OCI-LY1 (cell line): ENCODE data around the gene NASP.

ENCODE experiments used
- H2AFZ ChIP-seq: fragments of 200-600 bp; sonication (generic), shearing (Covaris generic); 2 replicates; pipeline ENCODE4 v1.6.0; 2014; ENCODE audit warnings: antibody characterized with exemption, mild to moderate bottlenecking, low read length
- H3F3A ChIP-seq: fragments of 200-600 bp; sonication (generic), shearing (Covaris generic); 2 replicates; pipeline ENCODE4 v1.6.0; 2014; ENCODE audit warnings: mild to moderate bottlenecking, antibody characterized with exemption, low read length, moderate library complexity; ENCODE audit not compliant: insufficient read depth
- H3K27ac ChIP-seq: fragments of 200-600 bp; sonication (generic); 2 replicates; pipeline ENCODE4 v1.5.1; 2014; ENCODE audit warnings: low read length, mixed run types, mild to moderate bottlenecking, low read depth; ENCODE audit not compliant: poor library complexity, severe bottlenecking
- H3K27me3 ChIP-seq: fragments of 200-600 bp; sonication (generic); 2 replicates; pipeline ENCODE4 v1.6.0; 2014; ENCODE audit warnings: antibody characterized with exemption, mild to moderate bottlenecking, low read length, moderate library complexity; ENCODE audit not compliant: insufficient read depth
- H3K36me3 ChIP-seq: fragments of 200-600 bp; sonication (generic); 2 replicates; pipeline ENCODE4 v1.6.1; 2014; ENCODE audit warnings: mild to moderate bottlenecking, antibody characterized with exemption, low read length, moderate library complexity, mixed read lengths; ENCODE audit not compliant: insufficient read depth
- H3K4me1 ChIP-seq: fragments of 200-600 bp; sonication (generic); 2 replicates; pipeline ENCODE4 v1.5.1; 2014; ENCODE audit warnings: mild to moderate bottlenecking, low read length, moderate library complexity; ENCODE audit not compliant: insufficient read depth, severe bottlenecking
- H3K4me2 ChIP-seq: fragments of 200-600 bp; sonication (generic), shearing (Covaris generic); 2 replicates; pipeline ENCODE4 v1.6.1; 2014; ENCODE audit warnings: low read length
- H3K4me3 ChIP-seq: fragments of 200-600 bp; sonication (generic); 2 replicates; pipeline ENCODE4 v1.5.1; 2014; ENCODE audit warnings: low read length, low read depth, mild to moderate bottlenecking, mixed read lengths; ENCODE audit not compliant: poor library complexity, severe bottlenecking
- H3K79me2 ChIP-seq: fragments of 200-600 bp; shearing (Covaris generic); 2 replicates; pipeline ENCODE4 v1.6.1; 2016; ENCODE audit warnings: mixed run types, low read length, mixed read lengths; ENCODE audit not compliant: insufficient read depth
- H3K9ac ChIP-seq: fragments of 200-600 bp; sonication (generic), shearing (Covaris generic); 2 replicates; pipeline ENCODE4 v1.6.1; 2014; ENCODE audit warnings: mild to moderate bottlenecking, low read length, mixed read lengths
- H3K9me2 ChIP-seq: fragments of 200-600 bp; sonication (generic), shearing (Covaris generic); 2 replicates; pipeline ENCODE4 v1.6.1; 2014; ENCODE audit warnings: low read depth, mild to moderate bottlenecking, low read length, mixed read lengths
- H3K9me3 ChIP-seq: fragments of 200-600 bp; shearing (Covaris generic); 2 replicates; pipeline ENCODE4 v1.6.1; 2014; ENCODE audit warnings: low read length, mixed read lengths
- H4K20me1 ChIP-seq: fragments of 200-600 bp; sonication (generic), shearing (Covaris generic); 2 replicates; pipeline ENCODE4 v1.6.0; 2016; ENCODE audit warnings: mild to moderate bottlenecking, low read length; ENCODE audit not compliant: insufficient read depth
- CTCF ChIP-seq: fragments of 200-600 bp; sonication (generic), shearing (Covaris generic); IDR thresholded peaks from 2 replicates; pipeline ENCODE4 v1.5.1; 2017; ENCODE audit warnings: mild to moderate bottlenecking, antibody characterized with exemption, low read length, moderate library complexity, mixed read lengths
- EZH2 ChIP-seq: fragments of 200-600 bp; sonication (generic), shearing (Covaris generic); IDR thresholded peaks from 2 replicates; pipeline ENCODE4 v1.8.0; 2017; ENCODE audit warnings: borderline replicate concordance, mixed run types, mild to moderate bottlenecking, antibody characterized with exemption, low read length, moderate library complexity, mixed read lengths

NASP gene

GRCh38 chr1:45610589-45611226, 26.9 kb downstream of the NASP start:
- no peaks in the 10 kb centered on the region for H3K4me1 ChIP-seq
- no peaks in the 10 kb centered on the region for H3F3A ChIP-seq
- no peaks in the 10 kb centered on the region for H3K9me2 ChIP-seq
- H3K79me2 ChIP-seq = no peaks in the 10 kb centered on the region
- no peaks in the 10 kb centered on the region for H4K20me1 ChIP-seq
- no peak overlapping the region for H3K4me3 ChIP-seq
- no peaks in the 10 kb centered on the region for H3K27me3 ChIP-seq
- TF ChIP-seq CTCF (no peak), EZH2 (no peak)
- H3K4me2 ChIP-seq = no peak overlapping the region
- H3K9ac ChIP-seq = no peak overlapping the region
- no peak overlapping the region for H2AFZ ChIP-seq
- no peaks in the 10 kb centered on the region for H3K9me3 ChIP-seq
- H3K36me3 ChIP-seq = peaks cover 92% of the 10 kb centered on the region
- no peak overlapping the region for H3K27ac ChIP-seq

GRCh38 chr1:45612941-45613579, 29.2 kb downstream of the NASP start:
- no peaks in the 10 kb centered on the region for H4K20me1 ChIP-seq
- no peaks in the 10 kb centered on the region for H3K27me3 ChIP-seq
- H3K9me3 ChIP-seq = no peaks in the 10 kb centered on the region
- H3K4me3 ChIP-seq = no peak overlapping the region
- TF ChIP-seq EZH2 = no peak
- no peak for TF ChIP-seq CTCF
- H3F3A ChIP-seq = no peaks in the 10 kb centered on the region
- no peak overlapping the region for H3K9ac ChIP-seq
- no peak overlapping the region for H2AFZ ChIP-seq
- no peaks in the 10 kb centered on the region for H3K4me1 ChIP-seq
- H3K79me2 ChIP-seq = no peaks in the 10 kb centered on the region
- H3K9me2 ChIP-seq = no peaks in the 10 kb centered on the region
- H3K36me3 ChIP-seq = peaks cover 92% of the 10 kb centered on the region
- H3K27ac ChIP-seq = no peak overlapping the region
- no peak overlapping the region for H3K4me2 ChIP-seq

- H3K9me3 ChIP-seq = no peaks in the 10 kb centered on the region
- H3K79me2 ChIP-seq = no peaks in the 10 kb centered on the region
- H3K4me1 ChIP-seq = no peaks in the 10 kb centered on the region
- no peak overlapping the region for H3K4me3 ChIP-seq
- no peaks in the 10 kb centered on the region for H3K9me2 ChIP-seq
- H4K20me1 ChIP-seq = no peaks in the 10 kb centered on the region
- H3K36me3 ChIP-seq = peaks cover 88% of the 10 kb centered on the region
- H3F3A ChIP-seq = no peaks in the 10 kb centered on the region
- no peaks in the 10 kb centered on the region for H3K27me3 ChIP-seq
- no peak overlapping the region for H2AFZ ChIP-seq
- H3K9ac ChIP-seq = no peak overlapping the region
- H3K27ac ChIP-seq = no peak overlapping the region
- no peak overlapping the region for H3K4me2 ChIP-seq
- TF ChIP-seq EZH2 (no peak), CTCF (no peak)
Observed at GRCh38 chr1:45615885-45616284, 32.0 kb downstream of the NASP start.
